GM18526 (cell line): ENCODE data around the gene THSD8.
A peak's percentile ranks its signal among the peaks of the same experiment; 100 is the strongest.

Experiments used
- POLR2A ChIP-seq: IDR thresholded peaks from 3 replicates; pipeline ENCODE4 v1.6.1; 2011; ENCODE audit not compliant: insufficient read length; ENCODE audit errors: extremely low read depth

The THSD8 gene

DNA sequence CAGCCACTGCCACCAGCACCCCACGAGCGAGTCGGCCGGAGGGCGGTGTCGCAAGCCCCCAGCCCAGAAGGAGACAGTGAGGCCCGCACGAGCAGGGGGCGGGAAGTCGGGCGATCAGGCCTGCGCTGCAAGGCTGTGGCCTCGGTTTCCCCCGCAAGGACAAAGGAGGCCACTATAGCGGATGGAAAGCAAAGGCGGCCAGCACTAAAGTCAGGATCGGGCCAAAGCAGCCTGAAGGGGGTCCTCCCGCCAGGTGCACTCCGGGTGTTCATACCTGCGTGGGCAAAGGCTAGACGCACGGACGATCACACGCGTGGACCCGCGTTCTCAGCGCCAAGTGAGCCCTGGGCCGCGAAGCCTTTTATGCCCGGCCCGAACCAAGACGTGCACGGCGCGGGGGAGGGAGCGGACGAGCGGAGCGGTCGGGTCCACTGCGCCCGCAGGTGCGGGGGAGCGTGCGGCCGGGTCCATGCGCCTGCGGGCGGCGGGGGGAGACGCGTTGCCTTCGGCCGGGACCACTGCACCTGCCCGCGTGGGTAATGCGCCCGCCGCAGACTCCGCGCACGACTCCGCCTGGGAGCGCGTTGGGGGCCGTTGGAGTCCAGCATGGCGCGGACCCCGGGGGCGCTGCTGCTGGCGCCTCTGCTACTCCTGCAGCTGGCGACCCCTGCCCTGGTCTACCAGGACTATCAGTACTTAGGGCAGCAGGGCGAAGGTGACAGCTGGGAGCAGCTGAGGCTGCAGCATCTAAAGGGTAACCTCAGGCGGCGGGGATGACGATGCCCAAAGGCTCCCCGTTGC is at the start of gene THSD8, which contains the start of gene PRDX2:
Gene THSD8, plus strand, starts transcription at position 604 of the 801 bp plus-strand sequence. Its CDS starts 3 bp downstream, at position 607.
Gene PRDX2, minus strand, starts transcription at position 335 of the 801 bp plus-strand sequence. CDS start 539 bp downstream, outside the sequence.
- peak; percentile 96 for TF ChIP-seq POLR2A

DNA sequence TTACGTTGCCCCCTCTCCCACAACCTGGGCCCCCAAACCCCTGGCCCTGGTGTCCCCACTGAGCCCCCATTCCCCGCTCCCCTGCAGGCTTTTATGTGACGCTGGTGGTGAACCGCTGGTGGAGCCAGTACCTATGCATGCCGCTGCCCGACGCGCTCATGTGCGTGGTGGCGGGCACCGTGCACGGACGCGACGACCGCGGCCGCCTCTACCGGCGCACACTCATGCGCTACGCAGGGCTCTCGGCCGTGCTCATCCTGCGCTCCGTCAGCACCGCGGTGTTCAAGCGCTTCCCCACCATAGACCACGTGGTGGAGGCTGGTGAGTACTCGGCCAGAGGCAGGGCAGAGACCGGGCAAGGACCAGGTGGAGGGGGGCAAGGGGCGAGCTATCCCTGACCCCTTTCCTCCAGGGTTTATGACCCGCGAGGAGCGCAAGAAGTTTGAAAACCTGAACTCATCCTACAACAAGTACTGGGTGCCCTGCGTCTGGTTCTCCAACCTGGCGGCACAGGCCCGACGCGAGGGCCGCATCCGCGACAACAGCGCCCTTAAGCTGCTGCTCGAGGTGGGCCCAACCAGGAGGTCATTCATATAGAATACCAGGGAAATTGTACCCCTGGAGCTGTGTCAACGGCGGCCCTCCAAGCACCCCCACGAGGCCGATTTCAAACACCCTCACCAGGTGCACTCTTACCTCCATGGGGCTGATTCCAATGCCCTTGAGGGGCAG is 47.2 kb upstream of the THSD8 start:
- no peak for TF ChIP-seq POLR2A

DNA sequence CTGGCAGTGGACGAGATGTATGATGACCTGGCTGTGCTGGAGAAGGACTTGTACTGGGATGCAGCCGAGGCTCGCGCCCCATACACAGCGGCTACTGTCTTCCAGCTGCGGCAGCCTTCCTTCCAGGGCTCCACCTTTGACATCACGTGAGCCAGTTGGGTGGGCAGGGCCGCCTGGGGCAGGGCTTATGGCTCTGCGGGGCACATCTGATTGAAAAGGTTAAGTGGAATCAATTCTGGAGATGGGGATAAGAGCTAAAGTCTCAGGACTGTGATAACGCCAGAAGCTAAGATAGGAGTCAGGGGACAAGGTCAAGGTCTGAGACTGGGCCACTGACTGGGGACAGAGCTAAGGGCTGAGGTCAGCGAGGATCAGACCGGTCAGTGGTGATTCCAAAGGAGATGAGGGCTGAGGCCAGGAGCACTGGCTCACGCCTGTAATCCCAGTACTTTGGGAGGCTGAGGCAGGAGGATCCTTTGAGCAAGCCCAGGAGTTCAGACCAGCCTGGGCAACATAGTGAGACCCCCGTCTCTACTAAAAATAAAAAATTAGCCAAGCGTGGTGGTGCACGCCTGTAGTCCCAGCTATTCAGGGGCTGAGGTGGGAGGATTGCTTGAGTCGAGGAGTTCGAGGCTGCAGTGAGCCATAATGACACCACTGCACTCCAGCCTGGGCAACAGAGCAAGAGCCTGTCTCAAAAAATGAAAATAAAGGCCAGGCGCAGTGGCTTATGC is 45.6 kb upstream of the THSD8 start:
- TF ChIP-seq POLR2A = no peak

DNA sequence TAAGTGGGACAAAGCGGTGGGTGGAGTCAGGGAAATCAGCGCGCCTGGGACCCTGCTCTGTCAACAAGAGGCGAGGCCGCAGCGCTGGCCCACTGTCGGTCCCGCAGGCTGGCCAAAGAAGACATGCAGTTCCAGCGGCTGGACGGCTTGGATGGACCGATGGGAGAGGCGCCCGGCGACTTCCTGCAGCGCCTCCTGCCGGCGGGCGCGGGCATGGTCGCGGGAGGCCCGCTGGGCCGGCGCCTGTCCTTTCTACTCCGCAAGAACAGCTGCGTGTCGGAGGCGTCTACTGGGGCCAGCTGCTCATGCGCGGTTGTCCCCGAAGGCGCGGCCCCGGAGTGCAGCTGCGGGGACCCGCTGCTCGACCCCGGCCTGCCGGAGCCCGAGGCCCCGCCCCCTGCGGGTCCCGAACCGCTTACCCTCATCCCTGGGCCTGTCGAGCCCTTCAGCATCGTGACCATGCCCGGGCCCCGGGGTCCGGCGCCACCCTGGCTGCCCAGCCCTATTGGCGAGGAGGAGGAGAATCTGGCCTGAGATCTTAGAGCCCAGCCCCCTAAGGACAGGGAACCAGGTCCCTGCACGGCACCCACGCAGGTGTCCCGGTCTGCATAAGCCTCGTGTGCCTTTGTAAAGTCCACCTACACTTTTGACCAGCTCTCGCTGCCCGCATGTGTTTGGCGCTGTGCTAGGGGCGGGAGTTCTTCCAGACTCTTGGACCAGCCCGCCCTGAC is 44.2 kb upstream of the THSD8 start:
- TF ChIP-seq POLR2A = no peak

DNA sequence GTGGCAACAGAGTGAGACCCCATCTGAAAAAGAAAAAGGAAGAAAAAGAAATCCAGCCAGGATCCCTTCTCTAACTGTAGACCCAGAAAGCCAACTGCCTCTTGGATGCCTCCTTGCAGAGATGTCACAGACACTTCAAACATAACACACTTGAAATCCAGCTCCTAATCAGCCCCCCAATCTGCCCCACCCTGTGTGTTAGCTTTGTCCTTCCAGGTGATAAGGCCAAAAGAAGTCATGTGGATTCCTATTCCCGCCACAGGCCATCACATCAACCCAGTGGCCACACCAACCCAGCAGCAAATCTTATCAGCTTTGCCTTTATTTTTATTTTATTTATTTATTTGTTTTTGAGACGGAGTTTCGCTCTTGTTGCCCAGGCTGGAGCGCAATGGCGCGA is 42.2 kb upstream of the THSD8 start:
- TF ChIP-seq POLR2A = no peak

DNA sequence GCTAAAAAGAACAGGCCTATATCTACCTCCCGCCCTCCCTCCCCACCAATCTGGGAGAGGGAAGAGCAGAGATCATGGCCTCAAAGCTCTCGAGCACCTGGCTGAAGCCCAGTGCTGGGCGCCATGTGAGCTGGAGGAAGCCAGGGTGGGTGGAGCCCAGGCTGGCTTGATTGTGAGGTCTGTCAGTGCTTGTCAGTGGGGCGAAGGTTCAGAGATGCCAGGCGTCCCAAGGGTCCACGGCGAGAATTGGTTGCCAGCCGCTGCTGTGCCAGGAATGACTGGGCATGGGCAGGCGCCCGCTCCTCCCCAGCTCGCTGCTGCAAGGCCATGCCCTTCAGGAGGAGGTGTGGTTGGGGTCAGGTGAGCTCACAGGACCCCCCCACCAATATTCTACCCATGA is 38.8 kb upstream of the THSD8 start:
- no peak for TF ChIP-seq POLR2A

DNA sequence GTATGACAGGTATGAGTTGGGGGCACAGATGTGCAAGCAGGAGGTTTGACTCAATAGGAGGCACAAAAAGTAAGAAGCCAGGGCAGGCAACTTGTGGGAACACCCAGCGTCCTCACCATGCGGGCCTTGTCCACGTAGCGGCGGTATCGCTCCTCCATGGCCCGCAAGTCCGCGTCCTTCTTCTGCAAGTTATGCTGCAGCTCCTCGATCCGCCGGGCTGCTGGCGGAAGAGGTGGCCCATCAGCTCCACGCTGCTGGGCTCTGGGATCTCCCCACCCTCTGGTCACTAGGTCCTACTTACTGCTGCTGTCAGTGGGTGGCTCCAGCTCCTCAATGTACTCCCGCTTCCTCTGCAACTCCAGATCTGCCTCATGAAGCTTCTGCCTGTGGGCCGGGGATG is 37.2 kb upstream of the THSD8 start:
- no peak for TF ChIP-seq POLR2A

DNA sequence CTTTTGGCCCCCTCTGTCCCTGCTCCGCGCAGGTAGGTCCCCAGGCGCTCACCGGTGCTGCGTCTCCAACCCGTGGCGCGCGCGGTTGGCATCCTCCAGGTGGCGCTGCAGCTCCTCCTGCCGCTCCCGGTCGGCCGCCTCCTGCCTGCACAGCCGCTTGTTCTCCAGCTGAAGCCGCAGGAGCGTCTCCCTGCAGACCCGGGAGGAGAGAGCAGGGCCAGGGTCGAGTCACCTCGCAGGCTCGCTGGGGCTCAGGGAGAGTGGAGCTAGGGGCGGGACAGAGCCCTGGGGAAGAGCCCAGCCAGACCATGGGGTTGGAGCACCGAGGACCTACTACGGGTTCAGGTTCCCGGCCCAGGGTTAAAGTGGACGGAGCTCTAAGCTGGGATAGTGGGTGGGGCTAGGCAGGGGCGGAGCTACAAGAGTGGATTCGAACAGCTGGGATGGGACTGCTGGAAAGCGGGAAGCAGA is 35.8 kb upstream of the THSD8 start:
- no peak for TF ChIP-seq POLR2A

DNA sequence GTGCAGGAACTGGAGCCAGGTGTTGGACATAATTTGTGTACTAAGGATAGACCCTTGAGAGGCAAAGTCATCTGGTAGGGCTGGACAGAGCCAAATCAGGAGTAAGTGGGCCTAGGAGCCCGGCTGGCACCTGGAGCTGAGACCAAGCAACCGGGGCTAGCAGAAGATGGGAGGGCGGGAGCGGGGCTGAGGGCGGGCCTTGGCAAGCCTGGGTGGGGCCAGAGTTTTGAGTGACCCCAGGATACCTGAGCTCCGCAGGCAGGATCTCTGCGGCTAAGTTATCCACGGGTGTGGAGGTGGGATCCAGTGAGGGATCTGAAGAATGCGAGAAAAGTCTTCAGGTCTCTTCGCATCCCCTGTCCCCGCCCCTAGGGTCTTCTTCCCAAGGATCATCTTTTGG is 34.7 kb upstream of the THSD8 start:
- TF ChIP-seq POLR2A = no peak

DNA sequence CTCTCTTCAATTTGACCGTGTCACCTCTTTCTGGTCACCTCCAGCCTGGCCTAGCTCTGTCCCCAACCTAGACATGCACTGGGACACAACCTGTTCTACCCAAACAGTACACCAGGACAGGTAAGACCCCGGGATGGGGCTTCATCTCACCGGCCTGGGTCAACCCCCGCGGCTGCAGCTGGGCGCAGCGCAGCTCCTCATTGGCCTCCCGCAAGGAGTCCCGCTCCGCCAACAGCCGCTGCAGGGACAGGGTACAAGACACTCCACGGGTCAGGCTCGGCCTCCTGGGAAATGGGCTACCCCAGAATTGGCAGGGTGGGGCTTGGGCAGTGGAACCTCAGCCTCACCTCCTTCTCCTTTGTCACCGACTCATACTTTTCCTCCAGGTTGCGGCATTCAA is 34.2 kb upstream of the THSD8 start:
- no peak for TF ChIP-seq POLR2A

DNA sequence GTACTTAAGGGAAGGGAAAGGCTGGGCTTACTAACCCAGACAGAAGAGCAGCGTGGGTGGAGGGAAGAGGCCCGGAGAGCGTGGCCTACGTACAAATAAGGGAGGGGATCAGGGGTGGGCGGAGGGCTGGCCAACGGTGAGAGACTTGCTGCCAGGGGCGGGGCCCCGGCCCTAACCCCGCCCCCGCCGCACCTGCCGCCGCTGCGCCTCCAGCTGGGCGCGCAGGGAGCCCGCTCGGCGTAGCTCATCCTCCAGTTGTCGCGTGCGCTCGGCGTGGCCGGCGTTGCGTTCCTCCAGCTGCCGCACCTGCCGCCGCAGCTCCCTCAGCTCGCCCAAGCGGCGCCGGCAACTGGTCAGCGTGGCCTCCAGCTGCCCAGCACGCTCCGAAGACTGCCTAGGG is 32.2 kb upstream of the THSD8 start:
- no peak for TF ChIP-seq POLR2A

DNA sequence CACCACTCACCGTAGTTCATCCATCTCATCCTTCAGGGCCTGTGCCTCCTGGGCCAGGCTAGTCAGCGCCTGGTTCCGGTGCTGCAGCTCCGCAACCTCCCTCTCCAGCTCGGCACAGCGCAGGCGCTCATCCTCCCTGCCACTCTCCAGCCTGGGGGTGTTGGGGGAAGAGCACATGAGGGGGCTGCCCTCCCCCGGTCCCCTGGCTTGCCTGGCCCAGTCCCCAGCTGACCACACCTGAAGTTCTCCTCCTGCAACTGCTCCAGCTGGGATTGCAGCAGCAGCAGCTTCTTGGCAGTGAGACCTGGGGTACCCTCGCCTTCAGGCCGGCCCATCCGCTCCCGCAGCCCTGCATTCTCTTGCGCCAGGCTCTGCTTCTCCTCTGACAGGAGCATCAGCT is 30.9 kb upstream of the THSD8 start:
- no peak for TF ChIP-seq POLR2A

DNA sequence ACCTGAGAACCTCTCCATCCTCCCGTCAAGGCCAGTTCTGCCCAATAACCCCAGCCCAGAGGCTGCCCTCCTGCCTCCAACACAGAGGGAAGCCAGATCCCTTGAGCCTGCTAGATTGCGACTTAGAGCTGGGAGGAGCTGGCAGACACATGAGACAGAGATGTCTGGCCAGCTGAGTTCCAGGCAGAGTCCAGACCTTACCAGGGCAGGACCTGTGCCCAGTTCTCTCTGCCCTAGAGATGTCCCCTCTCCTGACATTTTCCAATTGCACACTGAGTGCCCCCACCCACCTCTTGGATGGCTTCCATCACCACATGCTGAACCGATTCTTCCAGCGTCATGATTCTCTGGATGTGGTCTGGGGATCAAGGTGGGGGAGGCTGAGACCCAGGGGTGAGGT is 29.5 kb upstream of the THSD8 start:
- no peak for TF ChIP-seq POLR2A

DNA sequence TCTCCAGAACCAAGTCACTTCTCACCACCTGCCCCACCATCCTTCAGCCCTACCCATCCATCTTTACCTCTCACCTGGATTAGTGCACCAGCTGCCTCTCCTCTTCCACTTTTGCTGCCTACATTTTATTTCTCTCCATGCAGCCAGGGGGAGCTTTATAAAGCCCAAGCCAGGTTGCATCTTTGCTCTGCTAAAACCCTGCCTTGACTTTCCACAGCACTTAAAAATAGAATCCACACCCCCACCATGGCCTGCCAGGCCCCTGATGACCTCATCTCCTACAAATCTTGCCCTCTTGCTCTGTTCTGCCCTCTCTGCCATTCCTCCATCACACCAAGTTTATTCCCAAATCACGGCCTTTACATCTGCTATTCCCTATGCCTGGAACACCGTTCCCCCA is 28.3 kb upstream of the THSD8 start:
- no peak for TF ChIP-seq POLR2A

DNA sequence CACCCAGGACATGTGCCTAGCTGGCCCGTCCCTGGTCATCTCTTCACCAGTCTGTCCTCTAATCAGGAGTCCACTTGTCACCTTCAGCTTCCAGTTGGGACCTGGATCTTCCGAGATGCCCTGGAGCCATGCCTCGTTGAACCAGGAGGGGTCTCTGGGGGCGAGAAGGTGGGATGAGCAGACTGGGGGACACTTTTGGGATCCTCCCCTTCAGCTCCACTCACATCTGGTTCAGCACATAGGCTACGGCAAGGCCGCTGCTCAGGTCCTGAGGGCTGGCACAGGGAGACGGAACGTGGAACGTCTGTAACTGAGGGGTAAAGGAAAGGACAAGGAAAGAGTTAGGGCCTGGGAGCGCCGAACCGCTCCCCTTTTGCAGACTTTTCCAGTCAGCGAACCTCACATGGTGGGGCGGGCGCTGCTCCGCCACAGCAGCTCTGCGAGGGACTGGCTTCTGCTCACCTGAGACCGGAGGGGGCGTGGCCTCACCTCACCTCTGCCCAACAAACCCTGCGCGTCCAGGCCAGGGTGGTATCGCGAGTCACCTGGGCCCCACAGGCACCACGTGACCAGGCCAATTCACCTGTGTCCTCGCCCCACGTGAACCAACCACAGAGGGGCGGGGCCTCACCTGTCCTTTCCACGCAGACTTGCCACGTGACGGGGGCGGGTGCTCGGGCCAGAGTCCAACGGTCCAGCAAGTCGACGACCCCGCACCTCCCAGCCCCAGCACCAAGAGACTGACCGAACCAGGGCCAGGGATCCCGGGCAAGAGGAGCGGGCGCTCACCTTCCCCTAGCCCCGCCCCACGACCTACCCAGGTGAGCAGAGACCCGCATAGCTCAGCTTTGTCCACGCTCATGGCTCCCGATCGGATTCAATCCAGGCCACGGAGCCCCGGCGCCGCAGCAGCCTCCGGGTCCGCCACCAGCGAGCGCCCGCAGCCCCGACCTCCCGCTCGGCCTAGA is 27.0 kb upstream of the THSD8 start, which contains the start of gene HOOK2:
Gene HOOK2, minus strand, starts transcription at position 965 of the 968 bp plus-strand sequence. Its CDS starts 103 bp downstream, at position 862.
- TF ChIP-seq POLR2A = peak; percentile 38
